GM23338 (cell line): ENCODE results near the gene STMN3. TPM values are rescaled to one million over a fixed set of nuclear protein-coding genes. Genes with fewer than 3 reads are reported as not detected.

Experiments used
- ATAC-seq: fragments of 200-7000 bp; cut with Tn5 transposase; 3 replicates; pipeline ENCODE4 v1.9.1; 2020
- DNase-seq: peaks from one replicate; pipeline ENCODE4 v3.0.0-alpha.2; 2015; ENCODE audit warnings: low spot score
- H2AFZ ChIP-seq: fragments of 200-600 bp; sonication (generic); 2 replicates; pipeline ENCODE4 v1.8.0; 2016; ENCODE audit warnings: antibody characterized with exemption, mild to moderate bottlenecking, moderate library complexity
- H3F3A ChIP-seq: fragments of 200-600 bp; sonication (generic); replicated peaks from 2 replicates; pipeline ENCODE4 v1.8.0; 2017; ENCODE audit warnings: antibody characterized with exemption, mixed run types, low read depth
- H3K27ac ChIP-seq: fragments of 200-600 bp; sonication (generic); 2 replicates; pipeline ENCODE4 v1.6.1; 2016; ENCODE audit warnings: low read depth
- H3K27me3 ChIP-seq: fragments of 200-600 bp; sonication (generic); 2 replicates; pipeline ENCODE4 v1.8.0; 2016; ENCODE audit warnings: mild to moderate bottlenecking, mixed run types, moderate library complexity; ENCODE audit not compliant: insufficient read depth
- H3K36me3 ChIP-seq: fragments of 200-600 bp; sonication (generic); 2 replicates; pipeline ENCODE4 v1.8.0; 2016; ENCODE audit warnings: mild to moderate bottlenecking; ENCODE audit not compliant: insufficient read depth
- H3K4me1 ChIP-seq: fragments of 200-600 bp; sonication (generic); 2 replicates; pipeline ENCODE4 v1.8.0; 2016; ENCODE audit warnings: mild to moderate bottlenecking, moderate library complexity; ENCODE audit not compliant: insufficient read depth
- H3K4me2 ChIP-seq: fragments of 200-600 bp; sonication (generic); 2 replicates; pipeline ENCODE4 v1.7.1; 2017; ENCODE audit warnings: mixed run types
- H3K4me3 ChIP-seq: fragments of 200-600 bp; sonication (generic); 2 replicates; pipeline ENCODE4 v1.6.1; 2016; ENCODE audit warnings: mixed run types
- H3K79me2 ChIP-seq: fragments of 200-600 bp; sonication (generic); replicated peaks from 2 replicates; pipeline ENCODE4 v1.8.0; 2017; ENCODE audit warnings: mild to moderate bottlenecking; ENCODE audit not compliant: insufficient read depth
- H3K9me2 ChIP-seq: fragments of 200-600 bp; sonication (generic); 2 replicates; pipeline ENCODE4 v1.8.0; 2017; ENCODE audit not compliant: insufficient read depth
- H4K20me1 ChIP-seq: fragments of 200-600 bp; sonication (generic); replicated peaks from 2 replicates; pipeline ENCODE4 v1.8.0; 2017; ENCODE audit warnings: mild to moderate bottlenecking; ENCODE audit not compliant: insufficient read depth
- H3K27ac Mint-ChIP-seq: 2 replicates; pipeline ENCODE4 v1.8.0; 2020; ENCODE audit warnings: inconsistent platforms, mild to moderate bottlenecking, moderate library complexity, mixed read lengths
- H3K27me3 Mint-ChIP-seq: 3 replicates; pipeline ENCODE4 v1.8.0; 2022; ENCODE audit warnings: low read depth, mild to moderate bottlenecking, moderate library complexity, mixed read lengths, inconsistent platforms; ENCODE audit not compliant: insufficient read depth, poor library complexity
- H3K36me3 Mint-ChIP-seq: 3 replicates; pipeline ENCODE4 v1.8.0; 2021; ENCODE audit warnings: low read depth, mild to moderate bottlenecking, inconsistent platforms, moderate library complexity, mixed read lengths
- H3K4me1 Mint-ChIP-seq: 3 replicates; pipeline ENCODE4 v1.8.0; 2020; ENCODE audit warnings: mild to moderate bottlenecking, inconsistent platforms, mixed read lengths
- H3K4me3 Mint-ChIP-seq: 3 replicates; pipeline ENCODE4 v1.8.0; 2021; ENCODE audit warnings: moderate library complexity, mild to moderate bottlenecking, inconsistent platforms, mixed read lengths
- H3K9me3 Mint-ChIP-seq: 3 replicates; pipeline ENCODE4 v1.8.0; 2020; ENCODE audit warnings: moderate library complexity, mild to moderate bottlenecking, inconsistent platforms, mixed read lengths
- CTCF ChIP-seq, 2 experiments: fragments of 200-600 bp in 1 of 2; sonication (generic) in 1 of 2; conservative IDR thresholded peaks; 2 replicates each; pipeline versions ENCODE4 v1.5.1 to v1.6.1; 2016 to 2017; ENCODE audit warnings: antibody characterized with exemption in 2 of 2, low read depth in 2 of 2, mild to moderate bottlenecking in 2 of 2, moderate library complexity in 1 of 2
- EZH2phosphoT487 ChIP-seq: fragments of 200-600 bp; sonication (generic); IDR thresholded peaks from one replicate; pipeline ENCODE4 v1.8.1; 2018; ENCODE audit warnings: antibody characterized with exemption; ENCODE audit not compliant: unreplicated experiment
- JUNB ChIP-seq: IDR thresholded peaks from one replicate; pipeline ENCODE4 v1.6.1; 2016; ENCODE audit warnings: antibody characterized with exemption; ENCODE audit not compliant: unreplicated experiment
- NANOG ChIP-seq: IDR thresholded peaks from 2 replicates; pipeline ENCODE4 v1.6.1; 2016; ENCODE audit warnings: antibody characterized with exemption, borderline replicate concordance
- REST ChIP-seq: IDR thresholded peaks from one replicate; pipeline ENCODE4 v1.6.1; 2018; ENCODE audit warnings: antibody characterized with exemption; ENCODE audit not compliant: unreplicated experiment
- STAT1 ChIP-seq: IDR thresholded peaks from one replicate; pipeline ENCODE4 v1.6.1; 2016; ENCODE audit warnings: antibody characterized with exemption; ENCODE audit not compliant: unreplicated experiment
- ZNF114 ChIP-seq: fragments of 250-450 bp; sonication (Bioruptor Pico); IDR thresholded peaks from 2 replicates; pipeline ENCODE4 v1.5.0; 2020; ENCODE audit warnings: mild to moderate bottlenecking, moderate library complexity
- polyA plus RNA-seq: library from polyadenylated mRNA; unstranded; fragments of >200 nt; fragmentation: Nextera tagmentation; extraction: Ambion mirVana; gene quantifications from 2 replicates; pipeline ENCODE4 v1.2.1, GENCODE V29; 2016
- total RNA-seq: library from RNA; depleted of rRNA; stranded (reverse); fragments of >200 nt; shearing (Covaris generic); gene quantifications from 2 replicates; pipeline ENCODE4 v1.2.3, GENCODE V29; 2014

The STMN3 gene
- total and polyA plus RNA-seq, 2 experiments from 2014 or later, result 28.6 to 61.3 TPM

DNA sequence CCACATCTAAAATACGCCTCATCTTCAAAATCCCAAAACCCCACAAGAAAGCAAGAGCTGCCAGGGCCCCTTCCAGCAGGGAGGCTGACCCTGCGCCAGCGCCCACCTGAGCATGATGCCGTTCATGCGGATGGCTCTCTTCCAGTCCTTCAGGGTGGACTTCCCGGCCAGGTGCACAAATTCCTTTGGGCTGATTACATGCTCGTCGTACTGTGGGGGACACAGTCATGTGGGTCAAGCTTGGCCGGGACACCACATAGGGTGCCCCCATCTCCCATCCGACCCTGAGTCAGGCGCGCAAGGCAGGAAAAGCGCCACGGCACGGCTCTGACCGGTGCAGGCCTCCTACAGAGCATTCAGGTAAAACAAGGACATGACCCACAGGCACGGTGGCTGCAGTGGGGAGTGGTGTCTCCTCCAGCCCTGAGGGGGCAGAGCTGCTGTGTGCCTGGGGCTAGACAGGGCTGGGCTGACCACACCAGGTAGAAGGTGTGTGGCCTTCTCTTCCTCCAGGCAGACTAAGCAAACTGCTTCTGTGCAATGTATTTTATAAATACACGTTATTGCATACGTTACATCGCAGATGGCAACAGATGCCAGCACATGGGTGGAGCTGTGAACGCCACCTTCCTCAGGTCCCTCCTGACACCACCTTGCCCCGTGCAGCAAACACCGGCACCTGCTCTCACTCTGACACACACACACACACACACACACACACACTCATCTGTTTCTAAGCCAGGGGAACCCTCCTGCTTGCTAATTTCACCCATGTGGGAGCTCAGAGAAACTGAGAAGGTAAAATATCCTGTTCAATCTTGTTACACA, 55.4 kb downstream of the STMN3 start:
- H3K27ac Mint-ChIP-seq, result no peak overlapping the region
- peaks cover 11% of the 10 kb centered on the region; the same call in 1 of the 2 replicates for H3K36me3 ChIP-seq
- ATAC-seq (no peak), DNase-seq (no peak)
- H3K36me3 Mint-ChIP-seq, result peaks cover 30% of the 10 kb centered on the region
- H4K20me1 ChIP-seq, result peaks cover 3% of the 10 kb centered on the region; the same call in 1 of the 2 replicates
- no peak overlapping the region for H3K27ac ChIP-seq
- H3K4me3 ChIP-seq, result no peak overlapping the region
- no peaks in the 10 kb centered on the region for H3K4me1 Mint-ChIP-seq
- H3K9me2 ChIP-seq, result no peaks in the 10 kb centered on the region
- TF ChIP-seq REST, result no peak
- TF ChIP-seq STAT1, result no peak
- TF ChIP-seq JUNB, result no peak
- no peak for TF ChIP-seq ZNF114 (CRISPR knock-in tag)
- no peak for TF ChIP-seq NANOG
- no peak for TF ChIP-seq CTCF (conservative IDR thresholded peaks at IDR 0.05; ENCODE audit: low read depth in 2 of 2)
- no peak overlapping the region for H3K4me3 Mint-ChIP-seq
- no peaks in the 10 kb centered on the region for H3K27me3 ChIP-seq
- peaks cover 3% of the 10 kb centered on the region for H3K27me3 Mint-ChIP-seq
- H2AFZ ChIP-seq, result no peak overlapping the region
- no peaks in the 10 kb centered on the region for H3K79me2 ChIP-seq
- no peaks in the 10 kb centered on the region for H3K9me3 Mint-ChIP-seq
- 0 out of 2 replicates have a peak, but pooled peaks cover 5% of the 10 kb centered on the region for H3F3A ChIP-seq
- H3K4me1 ChIP-seq, result no peaks in the 10 kb centered on the region
- no peak overlapping the region for H3K4me2 ChIP-seq

DNA sequence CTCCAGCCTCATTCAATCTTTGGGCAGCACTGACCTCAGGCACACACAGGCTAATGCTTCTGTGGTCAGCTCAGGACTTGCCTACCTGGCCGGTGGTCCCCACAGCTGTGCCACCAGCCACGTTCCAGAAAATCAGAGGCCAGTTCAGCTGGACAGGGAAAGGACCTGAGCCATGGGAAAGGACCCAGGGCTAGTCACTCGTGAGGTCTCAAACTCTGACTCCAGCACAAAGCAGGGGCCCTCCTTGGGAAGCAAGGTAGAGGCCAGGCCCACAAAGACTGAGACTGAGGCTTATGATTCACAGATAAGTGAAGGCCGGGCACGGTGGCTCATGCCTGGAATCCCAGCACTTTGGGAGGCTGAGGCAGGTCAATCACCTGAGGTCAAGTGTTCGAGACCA, 56.8 kb downstream of the STMN3 start:
- Histone ChIP-seq H3K79me2 (no peaks in the 10 kb centered on the region), H3K4me1 (no peaks in the 10 kb centered on the region), H3F3A (no peaks in the 10 kb centered on the region), H2AFZ (no peak overlapping the region), H3K27ac (no peak overlapping the region), H3K9me2 (no peaks in the 10 kb centered on the region), H3K4me2 (no peak overlapping the region), H4K20me1 (peaks cover 3% of the 10 kb centered on the region; the same call in 1 of the 2 replicates), H3K4me3 (no peak overlapping the region), H3K36me3 (peaks cover 7% of the 10 kb centered on the region; the same call in 1 of the 2 replicates), H3K27me3 (no peaks in the 10 kb centered on the region)
- ATAC-seq (no peak), DNase-seq (no peak)
- H3K9me3 Mint-ChIP-seq, result no peaks in the 10 kb centered on the region
- peaks cover 18% of the 10 kb centered on the region for H3K36me3 Mint-ChIP-seq
- no peaks in the 10 kb centered on the region for H3K4me1 Mint-ChIP-seq
- H3K4me3 Mint-ChIP-seq, result no peak overlapping the region
- no peak overlapping the region; the same call in 1 of the 2 replicates for H3K27ac Mint-ChIP-seq
- peaks cover 3% of the 10 kb centered on the region for H3K27me3 Mint-ChIP-seq
- TF ChIP-seq ZNF114 (CRISPR knock-in tag) (no peak), CTCF (conservative IDR thresholded peaks at IDR 0.05; ENCODE audit: low read depth in 2 of 2) (no peak), EZH2phosphoT487 (no peak)
